ENCODE measurements around the gene NRARP.

The NRARP gene

GRCh38 chr9:137273095-137273490 is 29.0 kb downstream of the NRARP start:
- Histone ChIP-seq H2AK5ac (ENCODE audit: low read length) (no peak overlapping the region), H4K12ac (ENCODE audit: low read depth, low read length) (no peak overlapping the region), H2BK5ac (ENCODE audit: low read depth, low read length, poor library complexity) (no peak overlapping the region), H3K18ac (ENCODE audit: low read length) (no peak overlapping the region), H3K4me3 (ENCODE audit: low read depth, low read length) (no peak overlapping the region), H3K9ac (ENCODE audit: low read length) (no peak overlapping the region), H3K27ac (ENCODE audit: low read depth, low read length) (no peak overlapping the region), H2BK12ac (ENCODE audit: low read length) (no peak overlapping the region), H3K14ac (ENCODE audit: low read length) (no peak overlapping the region), H3K36me3 (ENCODE audit: control insufficient read depth in 1 of 2, insufficient read depth in 2 of 2, low read length in 2 of 2) (peaks cover 49 to 53% of the 10 kb centered on the region in 2 experiments), H3K4ac (ENCODE audit: low read depth, low read length) (no peak overlapping the region), H3K27me3 (ENCODE audit: insufficient read depth, low read length) (no peaks in the 10 kb centered on the region), H2BK120ac (ENCODE audit: insufficient read depth, low read length, poor library complexity) (no peak overlapping the region), H3K79me2 (ENCODE audit: control insufficient read depth, insufficient read depth, low read length, poor library complexity) (peaks cover 3% of the 10 kb centered on the region), H3K9me3 (ENCODE audit: insufficient read depth, low read depth, low read length) (no peaks in the 10 kb centered on the region), H3K4me1 (ENCODE audit: control insufficient read depth in 1 of 2, insufficient read depth in 2 of 2, low read length in 2 of 2) (peaks cover 11 to 13% of the 10 kb centered on the region in 2 experiments), H4K91ac (ENCODE audit: low read depth, low read length) (no peak overlapping the region), H3K79me1 (ENCODE audit: low read length) (peaks cover 8% of the 10 kb centered on the region), H3K23ac (ENCODE audit: low read length) (no peak overlapping the region), H2AFZ (ENCODE audit: insufficient read depth, low read length, poor library complexity) (no peak overlapping the region), H4K8ac (ENCODE audit: low read depth, low read length) (no peak overlapping the region), H3K4me2 (ENCODE audit: low read length) (no peak overlapping the region)
- DNase-seq: no peak
- WGBS (ENCODE audit: extremely low coverage, insufficient coverage, insufficient read length): no CpG with 5 or more reads among the region's 13 CpGs

GRCh38 chr9:137272241-137273094 is 29.6 kb downstream of the NRARP start:
- Histone ChIP-seq H3K23ac (ENCODE audit: low read length) (no peak overlapping the region), H4K12ac (ENCODE audit: low read depth, low read length) (no peak overlapping the region), H3K14ac (ENCODE audit: low read length) (no peak overlapping the region), H2BK120ac (ENCODE audit: insufficient read depth, low read length, poor library complexity) (no peak overlapping the region), H3K79me2 (ENCODE audit: control insufficient read depth, insufficient read depth, low read length, poor library complexity) (no peaks in the 10 kb centered on the region), H3K4ac (ENCODE audit: low read depth, low read length) (no peak overlapping the region), H3K4me2 (ENCODE audit: low read length) (no peak overlapping the region), H3K36me3 (ENCODE audit: control insufficient read depth in 1 of 2, insufficient read depth in 2 of 2, low read length in 2 of 2) (peaks cover 55 to 57% of the 10 kb centered on the region in 2 experiments), H3K4me3 (ENCODE audit: low read depth, low read length) (no peak overlapping the region), H2BK12ac (ENCODE audit: low read length) (no peak overlapping the region), H3K18ac (ENCODE audit: low read length) (no peak overlapping the region), H3K4me1 (ENCODE audit: control insufficient read depth in 1 of 2, insufficient read depth in 2 of 2, low read length in 2 of 2) (peaks cover 11% of the 10 kb centered on the region in 2 experiments), H3K27ac (ENCODE audit: low read depth, low read length) (no peak overlapping the region), H4K8ac (ENCODE audit: low read depth, low read length) (no peak overlapping the region), H2BK5ac (ENCODE audit: low read depth, low read length, poor library complexity) (no peak overlapping the region), H2AFZ (ENCODE audit: insufficient read depth, low read length, poor library complexity) (no peak overlapping the region), H3K9me3 (ENCODE audit: insufficient read depth, low read depth, low read length) (no peaks in the 10 kb centered on the region), H2AK5ac (ENCODE audit: low read length) (no peak overlapping the region), H3K79me1 (ENCODE audit: low read length) (peaks cover 3% of the 10 kb centered on the region), H3K27me3 (ENCODE audit: insufficient read depth, low read length) (no peaks in the 10 kb centered on the region), H3K9ac (ENCODE audit: low read length) (no peak overlapping the region), H4K91ac (ENCODE audit: low read depth, low read length) (no peak overlapping the region)
- WGBS (ENCODE audit: extremely low coverage, insufficient coverage, insufficient read length): no CpG with 5 or more reads among the region's 39 CpGs
- DNase-seq: no peak

GRCh38 chr9:137271696-137272076 is 30.4 kb downstream of the NRARP start:
- no peak overlapping the region for H3K4me3 ChIP-seq (ENCODE audit: low read depth, low read length)
- peaks cover 61 to 62% of the 10 kb centered on the region in 2 experiments for H3K36me3 ChIP-seq (ENCODE audit: control insufficient read depth in 1 of 2, insufficient read depth in 2 of 2, low read length in 2 of 2)
- no peak overlapping the region for H4K91ac ChIP-seq (ENCODE audit: low read depth, low read length)
- no peak overlapping the region for H2BK5ac ChIP-seq (ENCODE audit: low read depth, low read length, poor library complexity)
- H3K9me3 ChIP-seq (ENCODE audit: insufficient read depth, low read depth, low read length): no peaks in the 10 kb centered on the region
- no peaks in the 10 kb centered on the region for H3K27me3 ChIP-seq (ENCODE audit: insufficient read depth, low read length)
- no peak overlapping the region for H2AFZ ChIP-seq (ENCODE audit: insufficient read depth, low read length, poor library complexity)
- no peak overlapping the region for H4K12ac ChIP-seq (ENCODE audit: low read depth, low read length)
- H3K27ac ChIP-seq (ENCODE audit: low read depth, low read length): no peak overlapping the region
- no peak overlapping the region for H3K4me2 ChIP-seq (ENCODE audit: low read length)
- no peak overlapping the region for H3K23ac ChIP-seq (ENCODE audit: low read length)
- DNase-seq: no peak
- no peak overlapping the region for H2BK12ac ChIP-seq (ENCODE audit: low read length)
- H3K14ac ChIP-seq (ENCODE audit: low read length): no peak overlapping the region
- no peak overlapping the region for H4K8ac ChIP-seq (ENCODE audit: low read depth, low read length)
- H3K4me1 ChIP-seq (ENCODE audit: control insufficient read depth in 1 of 2, insufficient read depth in 2 of 2, low read length in 2 of 2): peaks cover 4 to 5% of the 10 kb centered on the region in 2 experiments
- no peak overlapping the region for H2AK5ac ChIP-seq (ENCODE audit: low read length)
- no peaks in the 10 kb centered on the region for H3K79me2 ChIP-seq (ENCODE audit: control insufficient read depth, insufficient read depth, low read length, poor library complexity)
- H3K79me1 ChIP-seq (ENCODE audit: low read length): no peaks in the 10 kb centered on the region
- no peak overlapping the region for H2BK120ac ChIP-seq (ENCODE audit: insufficient read depth, low read length, poor library complexity)
- no peak overlapping the region for H3K9ac ChIP-seq (ENCODE audit: low read length)
- H3K4ac ChIP-seq (ENCODE audit: low read depth, low read length): no peak overlapping the region
- H3K18ac ChIP-seq (ENCODE audit: low read length): no peak overlapping the region
- no CpG with 5 or more reads among the region's 3 CpGs for WGBS (ENCODE audit: extremely low coverage, insufficient coverage, insufficient read length)

GRCh38 chr9:137270929-137271695 is 31.0 kb downstream of the NRARP start:
- H3K27me3 ChIP-seq (ENCODE audit: insufficient read depth, low read length): no peaks in the 10 kb centered on the region
- no peaks in the 10 kb centered on the region for H3K79me2 ChIP-seq (ENCODE audit: control insufficient read depth, insufficient read depth, low read length, poor library complexity)
- no peak overlapping the region for H3K4ac ChIP-seq (ENCODE audit: low read depth, low read length)
- H3K23ac ChIP-seq (ENCODE audit: low read length): no peak overlapping the region
- no peak overlapping the region for H4K8ac ChIP-seq (ENCODE audit: low read depth, low read length)
- no CpG with 5 or more reads among the region's 32 CpGs for WGBS (ENCODE audit: extremely low coverage, insufficient coverage, insufficient read length)
- no peak overlapping the region for H2BK5ac ChIP-seq (ENCODE audit: low read depth, low read length, poor library complexity)
- no peaks in the 10 kb centered on the region for H3K9me3 ChIP-seq (ENCODE audit: insufficient read depth, low read depth, low read length)
- no peak overlapping the region for H2AK5ac ChIP-seq (ENCODE audit: low read length)
- H3K36me3 ChIP-seq (ENCODE audit: control insufficient read depth in 1 of 2, insufficient read depth in 2 of 2, low read length in 2 of 2): peaks cover 66 to 68% of the 10 kb centered on the region in 2 experiments
- no peak overlapping the region for H4K12ac ChIP-seq (ENCODE audit: low read depth, low read length)
- no peak for DNase-seq
- H3K9ac ChIP-seq (ENCODE audit: low read length): no peak overlapping the region
- H4K91ac ChIP-seq (ENCODE audit: low read depth, low read length): no peak overlapping the region
- H3K4me3 ChIP-seq (ENCODE audit: low read depth, low read length): no peak overlapping the region
- H3K14ac ChIP-seq (ENCODE audit: low read length): no peak overlapping the region
- no peak overlapping the region for H2BK120ac ChIP-seq (ENCODE audit: insufficient read depth, low read length, poor library complexity)
- no peak overlapping the region for H3K27ac ChIP-seq (ENCODE audit: low read depth, low read length)
- H2BK12ac ChIP-seq (ENCODE audit: low read length): no peak overlapping the region
- no peak overlapping the region for H3K18ac ChIP-seq (ENCODE audit: low read length)
- no peaks in the 10 kb centered on the region for H3K79me1 ChIP-seq (ENCODE audit: low read length)
- H2AFZ ChIP-seq (ENCODE audit: insufficient read depth, low read length, poor library complexity): no peak overlapping the region
- H3K4me2 ChIP-seq (ENCODE audit: low read length): no peak overlapping the region
- no peaks in the 10 kb centered on the region for H3K4me1 ChIP-seq (ENCODE audit: control insufficient read depth in 1 of 2, insufficient read depth in 2 of 2, low read length in 2 of 2)

Measured in trophoblast cell (in vitro differentiated cells and primary cell).